ENCODE results near the gene SOX4.

The SOX4 gene

DNA sequence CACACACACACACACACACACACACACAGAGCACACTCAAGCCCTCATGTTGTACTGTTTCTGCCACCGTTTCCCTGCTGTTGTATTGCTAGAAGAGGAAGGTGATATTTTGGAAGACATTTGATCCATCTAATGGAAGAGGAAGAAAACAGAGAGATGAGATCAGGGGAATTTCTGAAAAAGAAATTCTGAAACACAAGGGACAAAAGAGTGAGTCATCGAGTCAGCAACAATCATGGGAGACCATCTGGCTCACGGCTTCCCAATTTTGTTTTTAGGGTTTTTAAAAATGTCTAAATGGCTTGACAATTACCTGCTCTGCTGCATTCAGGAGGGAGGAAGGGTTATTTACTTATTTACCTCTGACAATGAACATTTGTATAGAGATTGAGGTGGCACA is 22.0 kb downstream of the SOX4 start:
- no peak for FAIRE-seq

DNA sequence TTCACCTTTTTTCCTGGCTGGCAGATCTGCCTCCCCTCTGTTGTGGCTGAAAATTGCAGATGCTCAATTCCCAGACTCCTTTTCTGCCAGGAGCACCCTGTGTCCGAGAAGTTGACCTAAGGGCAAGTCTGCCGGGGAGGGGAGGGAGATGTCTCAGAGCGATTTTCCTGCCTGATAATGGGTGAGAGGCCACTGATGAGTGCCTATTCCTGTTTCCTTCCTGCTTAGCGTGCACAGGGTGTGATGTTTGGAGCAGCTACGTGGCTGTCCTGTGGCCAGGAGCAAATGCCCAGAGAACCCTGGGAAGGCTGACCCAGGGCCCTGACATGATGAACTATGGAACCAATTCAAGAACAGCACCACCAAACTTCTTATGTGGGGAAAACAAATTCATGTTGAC is 22.5 kb downstream of the SOX4 start:
- FAIRE-seq = no peak

DNA sequence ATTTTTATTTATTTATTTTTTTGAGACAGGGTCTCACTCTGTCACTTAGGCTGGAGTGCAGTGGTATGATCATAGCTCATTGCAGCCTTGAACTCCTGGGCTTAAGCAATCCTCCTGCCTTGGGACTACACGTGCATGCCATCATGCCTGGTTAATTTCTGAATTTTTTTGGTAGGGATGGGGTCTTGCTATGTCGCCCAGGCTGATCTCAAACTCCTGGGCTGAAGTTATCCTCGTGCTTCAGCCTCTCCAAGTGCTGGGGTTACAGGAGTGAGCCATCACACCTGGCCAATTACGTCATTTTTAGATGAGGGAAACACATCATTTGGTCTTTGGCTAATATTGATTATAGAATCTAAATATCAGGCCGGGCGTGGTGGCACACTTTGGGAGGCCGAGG is 32.1 kb downstream of the SOX4 start:
- no peak for FAIRE-seq

DNA sequence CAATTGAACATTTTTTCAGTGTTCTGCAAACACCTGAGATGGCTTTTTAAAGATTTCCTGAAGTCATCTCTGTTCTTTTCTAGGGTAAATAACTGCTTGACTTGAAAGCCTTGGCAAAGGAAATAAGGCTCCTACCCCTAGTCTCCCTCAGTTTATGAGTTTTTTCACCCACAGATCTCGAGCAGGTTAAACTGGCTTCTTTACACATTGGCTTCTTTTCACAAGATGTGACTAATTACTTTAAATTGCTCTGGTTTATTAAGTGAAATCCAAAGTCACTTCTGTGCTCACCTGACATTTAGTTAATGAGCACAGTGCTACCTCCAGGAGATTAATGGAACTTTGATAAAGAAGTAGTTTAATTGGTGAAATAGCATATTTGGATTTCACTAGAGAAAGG is 33.2 kb downstream of the SOX4 start:
- no peak for FAIRE-seq

DNA sequence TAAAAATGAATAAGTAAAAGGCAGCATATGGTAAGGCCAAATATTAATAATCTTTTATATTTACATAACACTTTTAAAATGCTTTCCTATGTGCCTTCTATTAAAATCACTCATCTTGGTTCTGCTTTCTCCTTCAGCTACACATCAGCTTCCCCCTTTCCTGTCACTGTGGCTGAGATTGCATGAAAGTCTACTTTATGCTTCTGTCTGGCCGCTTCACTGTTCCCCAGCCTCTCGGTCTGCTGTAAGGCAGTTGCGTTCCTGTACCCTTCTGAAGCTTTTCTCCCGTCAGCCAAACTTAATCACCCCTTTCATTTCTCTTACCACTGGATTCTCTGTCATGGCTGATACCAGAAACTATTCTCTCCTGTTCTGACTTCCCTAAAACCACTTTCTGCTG is 34.6 kb downstream of the SOX4 start:
- no peak for FAIRE-seq

DNA sequence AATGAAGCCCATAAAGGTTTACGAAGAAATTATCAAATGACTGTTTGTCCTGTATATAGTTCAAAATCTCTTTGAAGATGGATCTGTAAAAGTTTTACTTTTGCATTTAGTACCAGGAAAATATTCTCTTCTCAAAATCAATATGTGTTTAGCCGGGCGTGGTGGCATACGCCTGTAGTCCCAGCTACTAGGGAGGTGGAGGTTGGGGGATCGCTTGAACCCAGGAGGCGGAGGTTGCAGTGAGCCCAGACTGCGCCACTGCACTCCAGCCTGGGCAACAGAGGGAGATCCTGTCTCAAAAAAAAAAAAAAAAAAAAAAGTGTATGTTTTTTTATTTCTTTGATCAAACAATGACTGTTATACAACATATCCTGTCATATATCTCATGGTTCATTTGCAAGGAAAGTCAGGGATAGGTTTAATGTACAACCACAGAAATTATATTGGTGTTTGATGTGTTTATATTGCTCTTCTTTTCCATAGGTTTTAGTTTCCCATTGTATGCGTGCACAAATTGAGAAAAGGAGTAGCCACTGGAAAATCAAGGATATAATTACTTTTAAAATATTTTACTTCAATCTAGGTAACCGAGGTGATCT is 40.1 kb downstream of the SOX4 start:
- FAIRE-seq = no peak

DNA sequence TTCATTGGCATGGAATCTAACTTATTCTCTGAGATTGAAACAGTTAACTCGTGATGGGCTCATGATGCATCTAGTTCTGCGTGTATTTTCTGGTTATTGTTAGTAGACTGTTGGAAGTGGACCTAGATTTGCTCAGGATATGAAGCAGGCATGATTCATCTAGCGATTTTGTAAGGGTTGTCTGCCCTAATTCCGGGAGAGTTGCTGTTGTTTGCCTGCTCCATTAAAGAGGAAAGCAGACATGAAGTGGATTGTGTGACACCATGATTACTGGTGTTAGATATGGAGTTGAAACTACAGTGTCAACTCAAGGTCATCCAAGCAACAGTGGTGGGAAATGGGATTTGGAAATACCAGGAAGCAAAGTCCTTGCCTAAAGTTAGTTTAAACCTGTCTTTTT is 41.0 kb downstream of the SOX4 start:
- FAIRE-seq = no peak

DNA sequence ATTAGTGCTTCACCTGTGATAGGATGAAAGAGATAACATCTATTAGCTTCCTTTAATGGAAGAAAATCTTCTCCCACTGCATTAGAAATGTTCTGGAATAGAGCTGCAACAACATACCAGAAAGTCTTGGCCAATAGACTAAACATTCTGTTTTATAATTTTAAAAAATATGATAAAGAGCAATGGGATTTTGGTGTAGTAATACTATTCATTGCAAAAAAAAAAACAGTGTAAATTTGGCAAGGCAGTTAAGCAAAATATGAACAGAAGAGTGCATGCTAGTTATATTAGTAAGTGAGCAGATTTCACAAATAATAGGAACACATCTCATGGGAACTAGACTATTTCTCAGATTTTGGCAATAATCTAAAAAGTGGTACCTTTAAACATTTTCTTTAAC is 43.3 kb downstream of the SOX4 start:
- no peak for FAIRE-seq

DNA sequence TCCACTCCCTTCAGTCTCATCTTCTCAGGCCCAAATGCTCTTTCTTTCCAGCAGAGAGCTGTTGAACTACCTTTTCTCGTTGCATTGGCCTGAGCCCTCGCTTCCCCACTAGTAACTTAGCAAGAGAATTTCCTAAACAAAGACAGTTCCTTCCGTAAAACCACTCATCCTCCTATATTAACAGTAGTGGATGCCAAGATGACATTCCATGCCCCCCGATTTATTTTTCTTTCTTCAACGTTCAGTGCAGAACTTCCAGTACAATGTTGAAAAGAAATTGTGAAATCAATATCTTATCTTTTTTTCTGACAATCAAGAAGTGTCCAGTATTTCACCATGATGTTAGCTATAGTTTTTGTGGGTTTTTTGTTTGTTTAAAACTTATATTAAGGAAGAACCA is 45.8 kb downstream of the SOX4 start:
- no peak for FAIRE-seq

All from A204.1 (cell line).